ENCODE data around the gene PPP6R3.
"Not testable (repeated sequence)": the region's sequence is repeated elsewhere in the genome, so short reads cannot be mapped to it uniquely, and the experiment has no call there.

PPP6R3 gene

DNA sequence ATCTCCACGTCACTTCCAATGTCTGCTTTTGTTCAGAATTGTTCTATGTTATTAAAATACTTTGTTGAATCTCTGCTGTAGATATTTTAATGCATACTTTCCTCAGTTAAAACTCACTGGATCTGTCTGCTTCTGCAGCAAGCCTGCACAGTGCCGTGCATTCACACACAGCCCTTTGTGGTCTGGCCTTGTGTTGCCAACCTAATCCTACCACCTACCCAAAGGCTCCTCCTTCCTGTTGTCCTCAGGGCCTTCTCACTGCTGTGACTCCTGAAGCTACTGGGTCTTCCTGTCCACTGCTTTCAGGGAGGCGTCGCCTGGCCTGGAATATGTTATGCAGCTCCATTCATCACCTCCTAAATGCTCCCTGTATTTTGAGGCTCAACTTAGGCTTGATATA lies 67.0 kb downstream of the PPP6R3 start:
- no peak for DNase-seq (ENCODE audit: low spot score)

DNA sequence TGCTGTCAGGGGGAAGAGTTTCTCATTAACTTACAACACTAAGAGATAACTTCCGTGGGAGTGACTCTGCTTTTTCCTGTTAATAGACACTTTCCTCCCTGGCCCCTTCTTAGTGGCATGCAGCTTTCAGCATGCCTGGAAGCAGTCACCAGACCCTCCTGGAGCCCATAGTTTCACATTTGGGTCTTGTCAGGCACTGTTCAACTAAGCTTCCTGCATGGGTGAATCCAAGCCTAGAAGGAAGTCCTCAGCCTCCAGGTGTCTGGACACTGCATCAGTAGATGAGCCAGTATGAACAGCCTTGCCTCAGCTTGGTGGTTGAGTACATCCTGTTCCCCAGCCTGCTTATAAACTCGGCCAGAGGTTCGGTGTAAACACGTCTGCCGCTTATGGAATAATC lies 68.1 kb downstream of the PPP6R3 start:
- DNase-seq (ENCODE audit: low spot score), result no peak

DNA sequence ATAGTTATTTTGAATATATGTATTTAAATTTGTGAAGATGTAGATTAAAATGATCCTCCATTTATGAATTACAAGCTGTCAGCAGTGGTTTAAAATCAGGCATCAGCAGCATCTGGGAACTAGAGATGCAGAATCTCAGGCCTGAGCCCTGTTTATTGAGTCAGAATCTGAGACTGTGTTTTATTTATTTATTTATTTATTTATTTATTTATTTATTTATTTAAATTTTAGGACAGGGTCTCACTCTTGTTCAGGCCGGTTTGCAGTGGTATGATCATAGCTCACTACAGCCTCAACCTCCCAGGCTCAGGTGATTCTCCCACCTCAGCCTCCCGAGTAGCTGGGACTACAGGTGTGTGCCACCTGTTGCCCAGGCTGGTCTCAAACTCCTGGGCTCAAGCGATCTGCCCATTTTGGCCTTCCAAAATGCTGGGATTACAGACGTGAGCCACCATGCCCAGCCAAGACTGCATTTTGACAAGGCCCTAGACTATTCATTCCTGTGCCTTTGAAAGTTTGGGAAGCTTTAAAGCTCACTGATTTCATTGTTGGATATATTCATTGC lies 70.7 kb downstream of the PPP6R3 start:
- DNase-seq (ENCODE audit: low spot score), result no peak

DNA sequence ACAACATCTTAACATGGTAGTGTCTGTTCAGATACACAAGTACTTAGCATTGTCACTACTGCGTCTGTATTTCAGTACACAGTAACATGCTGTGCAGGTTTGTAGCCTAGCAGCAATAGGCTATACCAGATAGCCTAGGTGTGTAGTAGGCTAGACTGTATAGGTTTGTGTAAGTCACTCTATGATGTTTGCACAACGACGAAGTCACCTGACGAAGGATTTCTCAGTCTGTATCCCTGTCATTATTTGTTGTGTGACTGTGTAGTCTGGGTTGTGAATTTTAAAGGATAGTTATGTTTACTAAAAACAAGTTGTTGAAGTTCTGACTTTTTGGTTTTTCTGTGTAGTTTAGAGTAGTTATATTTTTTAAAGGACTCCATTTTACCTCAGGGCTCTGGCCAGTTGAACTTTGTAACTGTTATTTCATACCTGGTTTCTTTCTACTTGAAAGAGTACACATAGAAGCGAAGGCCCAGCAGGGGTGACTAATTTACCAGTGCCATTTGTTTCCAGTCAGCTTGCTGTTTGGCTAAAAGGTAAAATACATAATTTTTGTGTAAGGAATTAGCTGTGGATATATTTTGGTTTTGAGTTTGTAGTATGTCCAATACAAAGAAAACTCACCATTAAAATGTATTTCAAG lies 72.3 kb downstream of the PPP6R3 start:
- no peak for DNase-seq (ENCODE audit: low spot score)

DNA sequence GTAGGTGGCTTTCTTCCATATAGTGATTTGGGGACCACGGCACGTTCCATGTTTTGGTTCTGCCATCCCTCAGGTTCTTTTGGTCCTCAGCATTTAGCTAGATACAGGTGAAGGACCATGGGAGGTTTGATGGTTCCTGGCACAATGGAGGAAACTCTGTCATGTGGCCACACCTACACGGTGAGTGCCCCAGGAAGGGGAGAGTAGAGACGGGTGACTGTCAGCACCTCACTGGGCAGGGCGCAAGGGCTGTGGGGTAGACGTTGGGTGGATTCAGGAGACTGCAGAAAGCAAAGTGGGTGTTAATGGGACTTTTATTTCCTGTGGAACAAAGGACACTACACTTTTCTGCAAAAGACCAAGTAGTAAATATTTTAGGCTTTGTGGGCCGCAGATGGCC lies 73.4 kb downstream of the PPP6R3 start:
- no peak for DNase-seq (ENCODE audit: low spot score)

DNA sequence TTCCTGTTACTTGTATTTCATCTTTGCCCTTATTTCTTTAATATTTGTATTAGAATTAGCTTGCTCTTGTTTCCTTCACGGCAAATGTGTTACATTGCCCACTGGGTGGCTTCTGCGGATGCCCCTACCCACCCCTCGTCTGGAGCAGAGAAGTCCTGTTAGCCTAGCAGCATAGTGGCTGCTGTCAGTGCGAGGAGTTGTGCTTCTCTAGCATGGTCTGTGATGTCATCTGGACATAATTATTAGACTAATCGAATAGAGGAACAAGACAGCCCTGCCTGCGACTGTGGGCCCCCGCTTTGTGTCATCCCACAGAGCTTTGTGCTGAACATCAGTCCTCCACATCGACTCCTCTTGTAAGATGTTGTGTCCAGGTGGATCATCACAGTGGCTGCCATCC lies 74.5 kb downstream of the PPP6R3 start:
- no peak for DNase-seq (ENCODE audit: low spot score)

DNA sequence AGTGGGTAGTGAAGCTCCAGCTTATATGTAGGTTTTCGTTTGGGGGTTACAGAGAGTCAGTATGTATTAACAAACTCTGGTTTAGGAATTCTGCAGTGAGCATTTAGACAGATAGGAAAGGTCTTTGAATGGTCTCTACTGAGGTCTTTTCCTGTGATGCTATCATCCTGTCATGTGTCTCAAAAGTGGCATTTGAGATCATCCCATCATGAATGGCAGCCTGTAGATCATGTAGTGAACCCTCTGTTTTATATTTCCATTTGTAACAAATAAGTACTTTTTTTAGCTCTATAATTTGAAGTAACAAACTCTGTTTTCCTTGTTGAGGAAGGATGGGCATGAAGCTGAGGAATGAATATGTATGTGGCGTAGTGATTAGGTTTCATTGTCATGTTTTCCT lies 76.2 kb downstream of the PPP6R3 start:
- DNase-seq (ENCODE audit: low spot score), result no peak

DNA sequence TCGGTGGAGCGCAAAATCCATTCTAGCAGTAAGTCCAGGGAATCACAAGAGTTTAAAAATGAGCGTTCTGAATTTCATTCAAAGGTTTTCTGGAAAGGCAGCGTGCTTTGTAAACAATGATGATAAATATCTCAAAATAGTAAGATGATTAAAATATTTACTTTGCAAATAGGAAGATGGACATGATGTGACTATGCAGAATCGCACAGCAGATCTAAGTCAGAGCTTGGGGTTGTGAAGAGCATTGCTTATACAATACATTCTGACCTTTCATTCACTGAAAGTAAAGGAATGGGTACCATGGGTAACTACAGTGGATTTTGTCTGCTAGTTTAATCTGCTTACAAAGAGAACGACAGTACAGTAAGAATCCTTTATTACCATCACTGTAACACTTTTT lies 77.5 kb downstream of the PPP6R3 start:
- DNase-seq (ENCODE audit: low spot score), result no peak

DNA sequence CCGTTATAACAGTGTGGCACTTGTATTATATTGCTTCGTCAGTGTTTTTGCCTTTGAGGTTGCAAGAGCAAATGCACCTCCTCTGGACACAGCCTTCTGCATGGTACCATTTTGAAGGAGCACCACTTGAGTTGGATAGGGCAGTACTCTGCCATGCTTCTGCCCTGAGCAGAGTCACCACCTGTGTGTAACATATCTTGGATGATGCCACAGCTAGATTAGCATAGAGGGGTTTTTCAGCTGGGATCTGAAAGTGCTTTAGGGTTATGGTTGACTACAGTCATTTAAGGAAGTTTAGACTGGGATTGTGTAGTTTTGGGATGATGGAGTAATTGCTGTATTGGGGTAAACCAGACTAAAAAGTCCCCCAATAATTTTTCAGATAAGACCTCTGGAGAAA lies 78.8 kb downstream of the PPP6R3 start:
- no peak for DNase-seq (ENCODE audit: low spot score)

DNA sequence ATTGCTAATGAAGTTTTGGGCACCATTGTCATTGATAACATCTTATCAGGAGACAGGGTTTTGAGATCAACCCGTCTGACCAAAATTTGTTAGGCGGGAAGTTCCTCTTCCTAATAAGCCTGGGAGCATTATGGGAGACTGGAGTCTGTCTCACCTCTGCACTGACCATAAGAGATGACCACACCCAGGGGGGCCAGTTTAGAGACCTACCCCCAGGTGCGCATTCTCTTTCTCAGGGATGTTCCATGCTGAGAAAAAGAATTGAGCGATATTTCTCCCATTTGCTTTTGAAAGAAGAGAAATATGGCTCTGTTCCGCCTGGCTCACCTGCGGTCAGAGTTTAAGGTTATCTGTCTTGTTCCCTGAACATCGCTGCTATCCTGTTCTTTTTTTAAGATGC lies 80.0 kb downstream of the PPP6R3 start:
- not testable (repeated sequence) for DNase-seq (ENCODE audit: low spot score)

DNA sequence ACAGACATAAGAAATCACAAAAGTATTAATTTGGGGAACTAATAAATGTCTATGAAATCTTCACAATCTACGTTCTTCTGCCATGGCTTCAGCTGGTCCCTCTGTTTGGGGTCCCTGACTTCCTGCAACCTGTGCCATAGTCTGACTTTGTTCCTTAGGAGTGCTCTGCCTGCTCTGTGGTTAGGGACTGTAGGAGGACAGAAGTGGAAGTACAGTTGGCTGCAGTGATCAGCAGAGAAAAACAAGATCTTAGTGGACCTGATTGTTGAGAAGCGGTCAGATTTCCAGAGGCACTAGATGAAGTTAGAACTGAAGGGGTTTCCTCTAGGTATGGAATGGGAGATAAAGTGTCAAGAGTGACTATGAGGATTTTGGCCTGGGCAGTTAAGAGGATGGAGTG lies 80.6 kb downstream of the PPP6R3 start:
- DNase-seq (ENCODE audit: low spot score), result no peak

DNA sequence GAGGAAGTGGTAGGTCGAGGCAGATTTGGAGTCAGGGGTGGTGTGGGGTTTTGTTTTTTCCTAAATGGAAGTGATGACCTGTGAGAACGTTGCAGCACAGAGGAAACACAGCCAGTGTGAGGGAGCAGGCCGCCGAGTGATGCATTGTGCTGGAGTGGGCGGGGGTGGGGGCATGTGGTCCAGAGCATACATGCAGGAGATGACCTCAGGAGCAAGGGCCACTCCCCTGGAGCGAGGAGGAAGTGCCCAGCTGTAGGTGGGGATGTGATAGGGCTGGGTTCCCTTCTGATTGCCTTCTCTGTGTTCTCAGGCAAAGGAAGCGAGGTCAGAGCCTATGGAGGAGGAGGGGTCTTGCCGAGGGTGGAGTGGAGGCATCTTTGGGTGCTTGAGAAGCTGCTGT lies 81.4 kb downstream of the PPP6R3 start:
- DNase-seq (ENCODE audit: low spot score), result no peak

DNA sequence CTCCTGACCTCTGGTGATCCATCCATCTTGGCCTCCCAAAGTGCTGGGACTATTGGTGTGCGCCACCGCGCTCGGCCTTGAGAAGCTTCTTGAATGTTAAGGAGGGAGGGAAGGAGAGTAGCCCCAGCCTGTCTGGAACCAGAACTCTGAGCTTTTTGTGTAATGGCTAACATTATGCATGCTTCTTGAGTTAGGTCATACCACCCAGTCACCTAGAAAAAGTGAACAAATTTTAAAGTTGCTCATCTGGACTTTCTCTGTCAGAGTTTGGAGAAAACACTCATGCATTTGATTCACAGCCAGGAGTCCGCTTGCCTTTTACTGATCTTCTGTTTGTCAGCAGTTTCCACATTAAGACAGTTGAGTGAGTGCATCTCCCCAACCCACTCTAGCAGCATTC lies 82.1 kb downstream of the PPP6R3 start:
- DNase-seq (ENCODE audit: low spot score), result no peak

DNA sequence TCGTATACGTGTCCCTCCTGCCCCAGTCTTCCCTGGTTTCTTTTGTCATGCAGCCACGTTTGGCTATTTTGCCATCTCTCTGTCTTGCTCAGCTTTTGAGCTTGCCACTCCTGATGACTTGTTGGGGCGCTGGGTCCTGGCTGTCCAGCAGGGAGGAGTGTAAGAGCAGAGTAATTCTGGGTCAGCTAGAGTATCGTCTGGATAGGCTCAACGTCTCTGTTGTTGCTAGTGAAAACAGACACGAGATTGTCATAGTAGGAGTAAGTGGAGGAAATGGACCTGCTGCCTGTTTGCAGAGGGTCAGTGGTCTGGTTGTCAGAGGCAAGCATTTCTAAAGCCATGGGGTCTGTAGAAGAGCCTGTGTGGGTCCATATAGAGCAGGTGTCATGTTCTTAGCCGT lies 83.0 kb downstream of the PPP6R3 start:
- no peak for DNase-seq (ENCODE audit: low spot score)

DNA sequence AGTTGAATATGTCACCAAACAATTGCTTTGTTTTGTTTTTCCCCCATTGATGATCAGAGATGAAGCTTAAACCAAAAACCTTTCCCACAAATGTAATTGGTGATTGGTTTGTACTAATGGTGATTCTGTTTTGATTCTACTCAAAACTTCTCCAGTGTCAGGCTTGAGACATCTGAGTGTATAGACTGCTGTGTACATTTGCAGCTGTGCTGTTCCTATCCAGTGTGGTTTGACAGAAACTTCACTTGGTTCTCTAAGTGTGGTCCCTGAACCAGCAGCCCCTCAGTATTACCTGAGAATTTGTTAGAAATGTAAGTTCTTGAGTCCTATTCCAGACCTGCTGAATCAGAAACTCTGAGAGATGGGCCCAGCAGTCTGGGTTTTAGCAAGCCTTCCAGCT lies 84.8 kb downstream of the PPP6R3 start:
- DNase-seq (ENCODE audit: low spot score), result no peak

DNA sequence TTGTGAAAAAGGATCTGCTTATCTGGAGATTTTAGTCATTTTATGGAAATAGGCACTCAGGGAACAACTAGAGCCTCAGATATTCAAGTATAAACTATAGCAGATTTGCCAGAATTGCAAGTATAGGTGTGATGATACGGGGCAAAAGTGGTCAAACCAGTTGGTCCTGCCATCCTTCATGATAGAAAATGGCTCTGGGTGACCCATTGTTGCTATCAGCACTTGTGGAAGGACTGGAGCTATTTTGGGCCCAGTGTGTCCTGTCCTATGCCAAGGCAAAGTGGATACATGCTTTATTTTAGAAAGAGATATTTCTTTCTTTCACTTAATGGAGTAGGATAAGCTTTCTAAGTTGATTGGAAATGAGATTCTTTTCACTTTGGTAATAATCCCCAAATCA lies 85.2 kb downstream of the PPP6R3 start:
- DNase-seq (ENCODE audit: low spot score), result no peak

DNA sequence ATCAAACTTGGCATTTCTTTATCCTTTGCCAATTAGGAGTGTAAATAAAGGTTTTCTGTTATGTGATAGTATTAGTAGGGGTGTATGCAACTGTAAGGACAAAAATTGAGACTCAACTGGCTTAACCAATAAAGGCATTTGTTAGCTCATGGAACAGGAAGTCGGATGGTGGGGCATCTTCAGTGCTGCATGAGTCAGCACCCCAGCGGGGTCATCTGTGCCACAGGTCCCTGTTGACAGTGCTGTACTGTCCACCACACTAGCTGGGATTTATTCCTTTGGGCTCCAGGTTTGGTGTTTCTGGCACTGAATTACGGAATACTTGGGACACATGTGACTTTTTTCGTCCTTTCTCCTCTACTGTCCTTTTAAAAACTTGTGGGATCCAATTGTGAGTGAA lies 86.0 kb downstream of the PPP6R3 start:
- no peak for DNase-seq (ENCODE audit: low spot score)

DNA sequence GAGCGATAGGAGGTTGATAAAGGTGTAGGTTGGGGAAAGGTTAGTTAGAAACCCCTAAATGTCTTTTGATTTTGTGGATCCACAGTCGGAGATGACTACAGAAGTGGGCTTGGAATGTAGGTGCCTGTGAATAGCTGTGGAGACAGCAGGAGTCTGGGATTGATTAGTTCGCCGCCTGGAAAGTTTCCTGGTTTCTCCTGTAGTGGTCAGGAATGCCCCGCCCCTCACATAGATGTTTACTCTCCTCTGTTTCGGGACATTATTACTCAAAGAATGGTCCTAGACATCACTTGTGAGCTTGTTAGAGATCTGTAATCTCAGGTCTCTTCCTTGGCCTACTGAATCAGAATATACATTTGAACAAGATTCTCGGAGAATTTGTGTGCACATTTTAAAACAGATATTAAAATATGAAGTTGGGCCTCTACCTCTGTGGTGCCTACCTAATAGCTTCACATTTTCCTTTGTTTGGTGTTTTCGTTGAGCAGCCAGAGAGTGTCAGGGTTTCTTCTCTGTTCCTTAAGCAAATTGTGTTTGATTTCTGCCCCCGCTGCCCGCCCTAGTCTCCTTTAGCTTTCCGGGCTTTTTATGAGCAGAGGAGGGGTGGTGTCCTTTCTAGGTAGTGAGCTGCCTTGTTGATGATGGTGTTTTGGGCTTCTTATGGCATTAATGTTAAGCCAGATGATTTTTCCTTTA lies 89.4 kb downstream of the PPP6R3 start:
- no peak for DNase-seq (ENCODE audit: low spot score)

DNA sequence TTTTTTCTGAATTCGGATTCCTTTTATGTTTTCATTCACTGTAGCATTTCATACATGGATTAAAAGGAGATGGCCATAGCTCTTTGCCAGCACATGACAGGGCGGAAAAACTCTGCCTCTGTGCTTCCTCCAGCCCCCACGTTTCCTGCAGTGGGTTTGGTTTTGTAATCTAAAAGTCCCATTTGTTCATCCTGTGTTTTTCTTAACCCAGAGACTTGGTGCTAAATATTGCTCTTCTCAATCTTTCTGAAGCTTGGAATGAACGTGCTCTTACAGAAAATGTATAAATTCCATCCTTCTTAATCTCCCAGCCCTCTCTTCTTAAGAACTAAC lies 89.9 kb downstream of the PPP6R3 start:
- DNase-seq (ENCODE audit: low spot score), result no peak

DNA sequence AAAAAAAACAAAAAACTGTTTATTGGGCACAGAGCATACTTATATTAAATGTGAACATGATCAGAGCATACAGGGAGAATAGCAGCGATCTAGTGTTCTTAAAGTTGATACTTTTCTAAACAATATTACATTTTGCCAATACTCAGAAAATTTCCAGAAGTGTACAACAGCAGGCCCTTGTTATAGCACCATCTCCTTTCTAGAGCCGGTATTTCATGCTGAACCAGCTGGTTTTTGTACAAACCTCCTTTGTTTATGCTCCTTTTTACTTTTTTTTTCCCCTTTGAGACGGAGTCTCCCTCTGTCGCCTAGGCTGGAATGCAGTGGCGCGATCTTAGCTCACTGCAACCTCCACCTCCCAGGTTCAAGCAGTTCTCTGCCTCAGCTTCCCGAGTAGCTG lies 90.7 kb downstream of the PPP6R3 start:
- DNase-seq (ENCODE audit: low spot score), result no peak

DNA sequence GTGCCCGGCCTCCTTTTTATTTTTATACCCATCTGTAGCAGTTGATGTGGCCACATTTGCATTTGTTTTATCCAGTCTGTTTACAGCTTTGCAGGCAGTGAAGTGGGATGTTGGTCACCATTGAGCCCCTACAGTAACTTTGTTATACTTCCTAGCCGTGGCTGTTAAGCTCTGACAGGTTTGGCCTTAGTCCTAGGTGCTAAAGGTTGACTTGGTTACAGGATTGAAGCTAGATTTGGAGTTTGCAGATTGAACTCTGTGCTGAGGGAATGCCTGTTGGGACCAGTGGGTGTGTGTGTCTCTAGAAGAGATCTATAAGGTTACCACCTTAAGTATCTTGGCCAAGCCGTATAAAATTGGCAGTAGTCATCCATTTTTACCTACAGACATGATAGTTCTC lies 91.2 kb downstream of the PPP6R3 start:
- no peak for DNase-seq (ENCODE audit: low spot score)

DNA sequence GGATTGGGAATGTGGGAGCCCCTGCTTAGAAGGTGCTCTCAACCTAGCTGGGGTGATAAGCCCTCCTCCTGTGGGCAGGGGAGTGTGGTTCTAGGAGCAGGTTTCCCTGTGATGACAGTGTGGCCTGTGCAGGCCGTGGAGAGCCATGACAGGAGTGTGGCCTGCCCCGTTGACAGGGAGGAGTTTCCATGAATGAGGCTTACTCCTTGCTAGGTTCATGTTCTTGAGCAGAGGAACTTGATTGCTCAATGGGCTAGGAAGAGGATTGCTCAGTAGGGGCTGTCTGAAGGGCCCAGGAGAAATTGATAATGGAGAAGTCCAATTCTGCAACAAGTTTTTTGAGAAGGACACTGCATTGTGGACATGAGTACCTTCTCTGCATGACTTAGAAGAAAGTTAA lies 92.0 kb downstream of the PPP6R3 start:
- no peak for DNase-seq (ENCODE audit: low spot score)

DNA sequence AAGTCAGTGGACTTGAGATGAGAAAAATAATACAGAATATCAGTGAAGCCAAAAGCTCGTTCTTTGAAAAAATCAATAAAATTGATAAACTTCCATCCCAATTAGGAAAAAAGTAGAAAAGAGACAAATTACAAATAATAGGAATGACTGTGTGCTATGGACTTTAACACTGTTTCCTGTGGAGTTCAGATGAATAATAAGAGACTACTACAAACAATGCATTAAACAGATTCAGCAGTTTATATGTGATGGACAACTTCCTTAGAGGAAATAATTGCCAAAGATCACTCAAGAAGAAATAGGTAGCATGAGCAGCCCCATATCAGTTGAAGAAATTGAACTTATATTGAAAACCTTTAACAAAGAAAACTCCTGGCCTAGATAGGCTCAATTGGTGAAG lies 99.7 kb downstream of the PPP6R3 start:
- no peak for DNase-seq (ENCODE audit: low spot score)

DNA sequence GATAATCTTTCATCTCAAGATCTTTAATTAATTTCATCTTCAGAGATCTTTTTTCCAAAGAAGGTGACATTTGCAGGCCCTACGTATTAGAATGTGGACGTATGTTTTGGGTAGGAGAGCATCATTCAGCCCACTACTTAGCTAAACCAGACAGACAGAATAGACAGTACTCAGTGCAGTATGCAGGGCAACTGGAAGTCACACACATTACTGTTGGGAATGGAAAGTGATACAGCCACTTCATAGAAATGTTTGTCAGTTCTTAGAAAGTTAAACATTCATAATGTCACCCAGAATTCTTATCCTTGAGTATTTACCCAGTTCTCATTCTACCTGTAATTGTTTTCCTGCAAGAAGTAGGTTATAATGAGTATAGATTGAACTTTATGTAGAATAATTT lies 102.9 kb downstream of the PPP6R3 start:
- DNase-seq (ENCODE audit: low spot score), result no peak
